Renal pelvis (tissue), 12 donors: Measurements from ENCODE around the gene NPPB. TPM values are rescaled to one million over a fixed set of nuclear protein-coding genes. Genes with fewer than 3 reads are reported as not detected.
"Not testable (repeated sequence)": the region's sequence is repeated elsewhere in the genome, so short reads cannot be mapped to it uniquely, and the experiment has no call there.

Experiments
- DNase-seq: peaks from one replicate; pipeline ENCODE4 v3.0.0-alpha.2; 2013
- long read RNA-seq, 16 experiments: transcript quantifications; one replicate each; lab custom pipeline, GENCODE V29; 2026
- polyA plus RNA-seq, 3 donors: library from polyadenylated mRNA; unstranded; fragments of 120-200 nt; gene quantifications; one replicate each; pipeline ENCODE4 v1.2.1, GENCODE V29; 2013; ENCODE audit not compliant: insufficient read length in 3 of 3

The NPPB gene
- polyA plus RNA-seq: not detected
- long read RNA-seq, donor 1: 0 reads
- long read RNA-seq, donor 2: 0 reads
- long read RNA-seq, donor 3: 0 reads
- long read RNA-seq, donor 4: 0 reads
- long read RNA-seq, donor 5: 0 reads
- long read RNA-seq, donor 6: 0 reads
- long read RNA-seq, donor 7: 0 reads
- long read RNA-seq, donor 8: 0 reads
- long read RNA-seq, donor 9: 0 reads
- long read RNA-seq, donor 10: 0 reads
- long read RNA-seq, donor 11: 0 reads
- long read RNA-seq, donor 12: 0 reads
- long read RNA-seq, donor 13: 0 reads
- long read RNA-seq, donor 14: 0 reads
- long read RNA-seq, donor 15: 0 reads
- long read RNA-seq, donor 16: 0 reads

DNA sequence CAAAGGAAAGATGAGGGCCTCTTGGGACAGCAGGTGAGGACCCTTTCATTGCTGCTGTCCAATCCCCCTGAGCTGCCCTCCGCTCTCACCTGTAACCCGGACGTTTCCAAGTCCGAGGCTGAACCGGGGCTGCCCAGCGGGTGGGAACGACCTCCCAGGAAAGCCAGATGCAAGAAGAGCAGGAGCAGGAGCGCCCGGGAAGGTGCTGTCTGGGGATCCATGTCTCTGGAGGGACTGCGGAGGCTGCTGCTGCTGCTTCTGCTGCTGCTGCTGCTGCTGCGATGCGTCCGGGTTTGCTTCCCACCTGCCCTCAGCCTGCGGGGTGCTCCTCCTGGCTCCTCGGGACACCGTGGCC lies at the start of gene NPPB:
Gene NPPB (minus strand): TSS at position 333 of the 355 bp plus-strand sequence. CDS start 112 bp downstream, at position 221.
- no peak for DNase-seq

DNA sequence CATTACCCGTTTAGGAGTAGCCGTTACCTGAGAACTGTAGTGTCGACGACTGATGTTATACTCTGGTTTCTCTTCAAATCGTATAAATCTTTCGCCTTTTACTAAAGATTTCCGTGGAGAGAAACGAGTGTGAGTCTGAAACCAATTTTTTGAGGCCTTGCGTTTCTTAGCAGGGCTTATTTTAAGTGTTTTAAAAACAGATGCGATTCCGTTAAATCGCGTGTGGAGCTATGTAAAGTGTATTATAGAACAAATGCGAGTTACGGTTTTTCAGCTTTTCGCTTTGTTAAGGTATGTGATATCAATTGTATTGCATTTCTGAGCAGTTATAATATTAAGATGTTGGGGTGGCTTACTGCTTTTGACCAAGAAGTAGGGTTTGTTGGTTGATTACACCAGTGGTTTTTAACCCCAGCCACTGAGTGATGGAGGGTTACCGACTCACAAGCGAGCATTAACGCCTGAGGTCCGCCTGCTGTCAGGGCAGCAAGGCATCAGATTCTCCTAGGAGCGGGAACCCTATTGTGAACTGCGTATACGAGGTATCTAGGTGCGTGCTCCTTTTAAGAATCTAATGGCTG lies 49.4 kb upstream of the NPPB start:
- peak; percentile 93 for DNase-seq

DNA sequence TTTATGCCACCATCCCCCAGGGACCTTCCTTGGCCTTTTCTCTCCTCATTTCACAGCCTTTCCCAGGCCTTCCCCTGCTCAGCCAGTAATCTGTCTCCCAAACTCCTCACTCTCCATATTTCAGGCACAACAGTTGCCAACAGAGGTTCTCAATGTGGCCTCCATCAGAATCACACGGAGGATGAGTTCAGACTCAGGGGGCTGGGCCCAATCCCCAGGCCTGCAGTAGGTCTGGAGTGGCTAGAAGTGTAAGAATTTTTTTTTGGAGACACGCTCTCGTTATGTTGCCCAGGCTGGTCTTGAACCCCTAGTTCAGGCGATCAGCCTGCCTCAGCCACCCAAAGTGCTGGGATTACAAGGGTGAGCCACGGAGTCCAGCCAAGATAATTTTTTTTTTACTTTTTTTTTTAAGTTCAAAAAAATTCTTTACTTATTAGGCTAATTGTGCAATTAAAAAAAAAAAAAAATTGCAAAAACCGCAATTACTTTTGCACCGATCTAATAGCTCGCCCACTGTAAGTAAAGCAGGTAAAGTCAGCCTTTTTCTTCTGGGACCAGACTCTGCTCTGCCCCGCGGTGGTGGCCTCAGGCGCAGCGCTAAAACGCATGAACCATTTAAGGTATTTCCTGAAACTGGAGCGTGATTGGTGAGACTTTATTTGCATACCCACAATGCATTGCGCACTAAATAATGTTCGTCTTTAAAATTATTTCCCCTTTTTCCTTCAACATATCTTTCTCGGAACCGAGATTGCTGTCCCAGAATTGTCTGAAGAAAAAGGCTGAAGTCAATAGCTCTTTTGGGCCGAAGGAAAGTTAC lies 48.7 kb upstream of the NPPB start:
- peak; percentile 95 for DNase-seq

DNA sequence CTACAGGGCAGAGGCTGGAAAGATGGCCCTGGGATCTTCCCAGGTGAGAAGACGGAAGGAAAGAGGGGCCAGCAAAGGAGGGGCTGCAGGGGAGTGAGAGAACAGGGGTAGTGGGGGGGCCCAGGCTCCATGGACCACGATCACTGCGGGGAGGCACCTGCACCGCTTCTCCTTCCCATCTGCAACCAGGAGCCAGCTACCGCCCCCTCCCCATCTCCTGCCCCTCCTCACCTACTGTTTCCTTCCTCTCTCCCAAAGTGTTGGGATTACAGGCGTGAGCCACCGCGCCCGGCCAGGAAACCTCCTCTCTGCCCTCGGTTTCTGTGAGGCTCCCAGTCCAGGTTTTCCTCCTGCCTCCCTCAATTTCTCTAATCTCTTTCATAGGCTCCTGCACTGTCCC lies 48.1 kb upstream of the NPPB start:
- no peak for DNase-seq

DNA sequence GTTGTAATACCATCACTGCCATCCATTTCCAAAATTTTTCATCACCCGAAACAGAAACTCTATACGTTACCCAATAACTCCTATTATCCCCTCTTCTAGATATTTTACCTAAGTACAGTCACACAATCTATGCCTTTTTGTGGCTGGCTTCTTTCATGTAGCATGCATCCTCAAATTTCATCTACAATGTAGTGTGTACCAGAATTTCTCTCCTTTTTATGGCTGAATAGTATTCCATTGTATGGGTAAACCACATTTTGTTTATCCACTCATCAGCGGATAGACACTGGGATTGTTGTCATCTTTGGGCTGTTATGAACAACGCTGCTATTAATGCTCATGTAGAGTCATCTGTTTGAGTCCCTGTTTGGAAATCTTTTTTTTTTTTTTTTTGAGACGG lies 46.2 kb upstream of the NPPB start:
- DNase-seq: no peak

DNA sequence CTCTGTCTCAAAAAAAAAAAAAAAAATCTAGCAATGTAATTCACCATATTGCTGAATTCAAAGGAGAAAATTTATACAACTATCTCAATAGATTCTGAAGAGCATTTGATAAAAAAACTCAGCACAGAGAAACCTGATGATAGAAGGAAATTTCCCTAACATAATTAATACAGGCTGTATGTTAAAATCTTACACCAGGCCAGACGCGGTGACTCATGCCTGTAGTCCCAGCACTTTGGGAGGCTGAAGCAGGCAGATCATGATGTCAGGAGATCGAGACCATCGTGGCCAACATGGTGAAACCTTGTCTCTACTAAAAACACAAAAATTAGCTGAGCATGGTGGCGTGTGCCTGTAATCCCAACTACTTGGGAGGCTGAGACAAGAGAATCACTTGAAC lies 45.4 kb upstream of the NPPB start:
- not testable (repeated sequence) for DNase-seq

GRCh38 chr1:11903210-11903609 lies 44.5 kb upstream of the NPPB start:
- DNase-seq: no peak

- not testable (repeated sequence) for DNase-seq
These were observed 42.7 kb upstream of the NPPB start for GRCh38 chr1:11901446-11901845.

- peak; percentile 36 for DNase-seq
These were observed 40.2 kb upstream of the NPPB start for GRCh38 chr1:11898831-11899467.

- no peak for DNase-seq
These were observed 39.5 kb upstream of the NPPB start for GRCh38 chr1:11898086-11898785.

DNA sequence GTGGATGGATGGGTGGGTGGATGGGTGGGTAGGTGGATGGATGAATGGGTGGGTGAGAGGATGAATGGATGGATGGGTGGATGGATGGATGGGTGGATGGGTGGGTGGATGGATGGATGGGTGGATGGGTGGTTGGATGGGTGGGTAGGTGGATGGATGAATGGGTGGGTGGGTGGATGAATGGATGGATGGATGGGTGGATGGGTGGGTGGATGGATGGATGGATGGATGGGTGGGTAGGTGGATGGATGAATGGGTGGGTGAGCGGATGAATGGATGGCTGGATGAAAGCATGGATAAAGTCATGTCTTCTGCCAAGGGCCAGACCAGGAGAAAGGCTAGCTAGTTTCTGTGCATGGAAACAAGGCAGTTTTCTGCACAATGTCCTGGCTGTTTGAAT lies 35.8 kb upstream of the NPPB start:
- not testable (repeated sequence) for DNase-seq

GRCh38 chr1:11893907-11894251 lies 35.1 kb upstream of the NPPB start:
- DNase-seq: peak; percentile 46

- no peak for DNase-seq
These were observed 32.9 kb upstream of the NPPB start for GRCh38 chr1:11891433-11892186.

GRCh38 chr1:11888877-11889208 lies 30.1 kb upstream of the NPPB start:
- no peak for DNase-seq

DNA sequence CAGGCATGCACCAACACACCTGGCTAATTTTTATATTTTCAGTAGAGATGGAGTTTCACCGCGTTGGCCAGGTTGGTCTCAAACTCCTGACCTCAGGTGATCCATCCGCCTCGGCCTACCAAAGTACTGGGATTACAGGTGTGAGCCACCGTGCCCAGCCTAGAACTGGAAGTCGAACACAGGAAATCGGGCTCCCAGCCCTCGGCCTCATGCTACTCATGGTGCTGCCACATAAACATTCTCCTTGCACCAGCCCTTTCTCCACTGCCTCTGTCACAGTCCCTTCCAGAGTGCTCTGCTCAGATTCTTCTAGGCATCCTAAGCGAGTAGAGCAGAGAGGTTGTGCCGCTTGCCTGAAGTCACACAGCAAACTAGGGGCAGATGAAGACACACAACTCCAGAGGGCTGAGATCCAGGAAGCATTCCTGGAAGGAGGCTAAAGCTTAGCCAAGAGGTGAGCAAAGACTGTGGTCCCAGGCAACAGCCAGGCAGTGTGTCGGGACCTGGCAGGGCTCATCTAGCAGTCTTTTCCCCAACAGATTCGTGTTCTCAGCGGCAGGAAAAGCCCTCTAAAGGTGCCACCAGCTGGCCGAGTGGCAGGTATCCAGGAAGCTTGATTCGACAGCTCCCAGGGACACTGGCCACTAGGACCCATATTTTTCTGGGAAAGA lies 29.6 kb upstream of the NPPB start:
- DNase-seq: no peak

- DNase-seq: no peak
These were observed 28.9 kb upstream of the NPPB start for GRCh38 chr1:11887666-11888007.

DNA sequence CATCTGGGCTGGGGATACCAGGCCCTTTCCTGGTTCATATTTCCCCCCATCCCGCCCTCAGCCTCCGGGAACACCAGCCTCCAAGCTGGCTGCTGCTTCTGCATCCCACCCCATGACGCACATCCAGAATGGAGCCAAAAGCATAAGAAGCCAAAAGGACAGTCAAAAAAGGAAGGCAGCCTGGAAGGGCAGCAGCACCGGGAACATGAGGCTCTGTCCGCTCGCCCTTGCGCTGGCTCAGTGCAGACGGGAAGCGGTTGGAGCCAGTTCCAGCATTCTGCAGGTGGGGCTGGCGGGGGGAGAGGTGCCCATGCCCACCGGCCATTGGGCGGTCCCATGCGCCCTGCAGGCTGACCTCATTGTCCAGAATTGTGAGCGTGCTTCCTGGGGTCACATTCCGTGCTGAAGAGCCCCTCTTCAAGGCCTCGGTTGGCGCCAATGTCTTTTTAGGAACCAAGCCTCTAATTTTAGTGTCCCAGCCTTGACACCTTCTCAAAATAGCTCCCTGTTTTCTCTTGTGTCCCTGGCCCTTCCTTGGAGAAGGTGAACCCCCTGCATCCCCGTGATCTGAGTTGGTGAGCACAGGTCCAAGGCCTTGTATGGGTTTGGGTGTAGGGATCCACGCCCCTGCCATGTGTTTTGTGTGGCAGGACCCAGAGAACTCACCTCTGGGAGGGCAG lies 28.4 kb upstream of the NPPB start:
- no peak for DNase-seq

DNA sequence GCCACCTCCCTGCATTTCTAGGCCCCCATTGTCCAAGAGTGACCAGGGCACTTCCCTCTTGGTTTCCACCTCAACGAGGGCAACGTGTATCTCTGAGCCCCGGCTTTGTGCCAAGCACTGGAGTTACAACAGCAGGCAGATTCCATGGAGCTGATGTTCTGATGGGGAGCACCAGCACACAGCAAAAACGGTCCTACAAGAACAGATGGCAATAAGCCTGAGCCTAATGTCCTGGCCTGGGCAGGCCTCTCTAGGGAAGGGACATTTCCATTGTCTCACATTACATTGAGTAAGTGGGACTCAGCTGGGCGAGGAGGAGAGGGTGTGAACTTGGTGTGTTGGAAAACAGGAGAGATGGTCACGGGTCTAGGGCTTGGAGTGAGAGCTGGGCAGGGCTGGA lies 27.2 kb upstream of the NPPB start:
- DNase-seq: no peak

DNA sequence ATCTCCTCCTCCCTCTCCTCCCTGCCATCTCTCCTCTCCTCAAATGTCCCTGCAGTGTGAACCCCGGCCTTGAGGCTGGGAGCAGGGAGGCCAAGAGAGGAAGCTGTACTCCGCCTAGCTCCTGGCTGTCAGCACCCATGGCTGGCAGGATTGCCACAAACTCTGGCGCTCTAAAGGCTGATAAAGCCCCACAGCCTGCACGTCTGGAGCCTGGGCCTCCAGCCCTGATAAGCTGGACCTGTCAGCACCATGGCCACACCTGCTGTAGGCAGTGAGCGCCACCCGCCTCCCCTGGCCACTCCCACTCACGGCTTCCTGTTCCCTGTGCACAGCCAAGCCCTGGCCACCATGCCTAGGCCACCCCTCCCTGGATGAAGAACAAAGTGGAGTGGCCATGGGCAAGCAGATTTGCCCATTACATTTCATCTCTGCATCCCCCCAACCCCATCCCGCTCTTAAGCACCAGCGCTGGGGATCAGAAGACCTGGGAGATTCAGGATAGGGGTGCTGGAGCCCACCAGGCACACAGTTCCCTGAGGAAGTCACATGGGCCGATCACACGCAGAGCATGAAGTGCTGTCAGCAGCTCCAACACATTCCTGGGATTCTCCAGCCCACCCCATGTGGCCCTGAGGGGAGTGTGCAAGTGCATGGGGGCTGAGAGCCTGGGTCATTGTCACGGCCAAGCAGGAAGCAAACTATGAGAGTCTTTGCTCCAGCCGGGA lies 24.2 kb upstream of the NPPB start:
- DNase-seq: no peak
